Measurements from ENCODE around the gene NPAS4. TPM values are rescaled to one million over a fixed set of nuclear protein-coding genes. Genes with fewer than 3 reads are reported as not detected.

Gene NPAS4
- polyA plus RNA-seq, 1 experiment: 0.72 TPM

DNA sequence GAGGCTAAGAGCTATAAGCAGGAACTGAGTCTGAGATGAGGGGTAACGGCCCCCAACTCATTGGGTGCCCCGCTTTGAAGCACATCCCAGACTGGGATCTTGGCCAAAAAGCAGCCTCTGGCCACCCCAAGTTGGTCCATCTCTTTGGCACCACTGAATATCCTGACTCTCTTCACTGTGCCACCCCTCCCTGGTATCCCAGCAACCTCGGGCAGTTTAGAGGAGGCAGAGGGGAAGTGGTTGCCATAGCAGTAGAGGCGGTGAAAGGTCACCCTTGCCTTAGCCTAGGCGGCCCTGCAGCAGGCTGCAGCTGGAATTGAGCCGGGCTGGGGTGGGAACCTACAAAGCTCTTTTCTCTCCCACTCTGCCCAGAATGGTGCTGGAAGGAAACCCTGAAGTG, 46.9 kb downstream of the NPAS4 start:
- ChIA-PET POLR2A (no interaction called here), CTCF (interaction anchor here (1.3 to 2.8 kb wide), 4 partner anchors 11 to 60 kb away, joined by 3 to 18 read pairs (median 4); partner anchors contain the start of genes DPP3 and MRPL11)
- no peak for DNase-seq (ENCODE audit: low read depth)
- Histone ChIP-seq H3K4me3 (ENCODE audit: low read depth, low read length) (peak overlapping the region; percentile 72), H3K27me3 (ENCODE audit: control insufficient read depth, insufficient read depth, low read length) (no peaks in the 10 kb centered on the region; the same call in 1 of the 2 replicates), H3K36me3 (ENCODE audit: control insufficient read depth, insufficient read depth, low read length) (peaks cover 11% of the 10 kb centered on the region)
- TF ChIP-seq, protein P1, sequence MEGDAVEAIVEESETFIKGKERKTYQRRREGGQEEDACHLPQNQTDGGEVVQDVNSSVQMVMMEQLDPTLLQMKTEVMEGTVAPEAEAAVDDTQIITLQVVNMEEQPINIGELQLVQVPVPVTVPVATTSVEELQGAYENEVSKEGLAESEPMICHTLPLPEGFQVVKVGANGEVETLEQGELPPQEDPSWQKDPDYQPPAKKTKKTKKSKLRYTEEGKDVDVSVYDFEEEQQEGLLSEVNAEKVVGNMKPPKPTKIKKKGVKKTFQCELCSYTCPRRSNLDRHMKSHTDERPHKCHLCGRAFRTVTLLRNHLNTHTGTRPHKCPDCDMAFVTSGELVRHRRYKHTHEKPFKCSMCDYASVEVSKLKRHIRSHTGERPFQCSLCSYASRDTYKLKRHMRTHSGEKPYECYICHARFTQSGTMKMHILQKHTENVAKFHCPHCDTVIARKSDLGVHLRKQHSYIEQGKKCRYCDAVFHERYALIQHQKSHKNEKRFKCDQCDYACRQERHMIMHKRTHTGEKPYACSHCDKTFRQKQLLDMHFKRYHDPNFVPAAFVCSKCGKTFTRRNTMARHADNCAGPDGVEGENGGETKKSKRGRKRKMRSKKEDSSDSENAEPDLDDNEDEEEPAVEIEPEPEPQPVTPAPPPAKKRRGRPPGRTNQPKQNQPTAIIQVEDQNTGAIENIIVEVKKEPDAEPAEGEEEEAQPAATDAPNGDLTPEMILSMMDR (IDR thresholded peaks at IDR 0.05; ENCODE audit: insufficient read depth, low read depth, low read length): no peak

DNA sequence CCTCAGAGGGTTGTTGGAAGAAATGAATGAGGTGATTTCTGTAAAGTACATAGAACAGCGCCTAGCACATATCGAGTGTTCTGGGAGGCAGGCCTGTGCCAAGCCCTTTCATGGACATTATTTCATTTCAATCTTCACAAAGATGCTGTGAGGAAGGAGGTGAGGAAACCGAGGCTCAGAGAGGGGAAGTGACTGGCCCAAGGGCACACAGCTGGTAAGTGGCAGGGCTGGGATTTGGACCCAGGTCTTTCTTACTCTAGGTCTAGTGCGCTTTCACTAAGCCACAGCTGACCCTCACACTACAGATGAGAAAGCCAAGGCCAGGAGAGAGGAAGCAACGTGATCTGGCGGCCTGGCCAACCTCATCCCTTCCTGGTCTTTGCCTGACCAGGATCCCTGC, 47.9 kb downstream of the NPAS4 start:
- POLR2A ChIA-PET: no interaction called here
- TF ChIP-seq, protein P1 (IDR thresholded peaks at IDR 0.05; ENCODE audit: insufficient read depth, low read depth, low read length): no peak
- CTCF ChIA-PET: interaction anchor here (0.6 to 3.5 kb wide), 7 partner anchors 10 to 51 kb away, joined by 3 to 18 read pairs (median 4); partner anchors contain the start of genes DPP3 and MRPL11
- Histone ChIP-seq H3K36me3 (ENCODE audit: control insufficient read depth, insufficient read depth, low read length) (peaks cover 12% of the 10 kb centered on the region), H3K4me3 (ENCODE audit: low read depth, low read length) (no peak overlapping the region), H3K27me3 (ENCODE audit: control insufficient read depth, insufficient read depth, low read length) (no peaks in the 10 kb centered on the region; the same call in 1 of the 2 replicates)
- no peak for DNase-seq (ENCODE audit: low read depth)

DNA sequence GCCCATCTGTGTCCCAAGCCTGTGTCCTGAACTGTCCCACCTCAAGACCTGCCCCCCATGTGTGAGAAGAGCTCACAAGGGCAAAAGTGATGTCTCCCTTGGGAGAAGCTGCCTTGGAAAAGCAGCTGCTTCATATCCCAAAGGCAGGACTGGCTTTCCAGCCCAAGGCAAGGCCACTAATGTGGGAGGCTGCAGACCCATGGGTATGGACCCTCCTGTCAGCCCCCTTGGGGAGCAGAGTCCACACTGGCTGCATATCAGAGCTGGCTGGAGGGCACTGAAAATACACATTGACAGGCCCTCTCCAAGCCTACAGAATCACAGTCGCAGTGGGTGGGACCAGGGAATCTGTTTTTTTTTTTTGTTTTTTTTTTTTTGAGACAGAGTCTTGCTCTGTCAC, 48.6 kb downstream of the NPAS4 start:
- POLR2A ChIA-PET: no interaction called here
- TF ChIP-seq, protein P1 (IDR thresholded peaks at IDR 0.05; ENCODE audit: insufficient read depth, low read depth, low read length): no peak
- no peak overlapping the region for H3K4me3 ChIP-seq (ENCODE audit: low read depth, low read length)
- no peaks in the 10 kb centered on the region; the same call in 1 of the 2 replicates for H3K27me3 ChIP-seq (ENCODE audit: control insufficient read depth, insufficient read depth, low read length)
- peaks cover 16% of the 10 kb centered on the region for H3K36me3 ChIP-seq (ENCODE audit: control insufficient read depth, insufficient read depth, low read length)
- DNase-seq (ENCODE audit: low read depth): no peak
- CTCF ChIA-PET: interaction anchor here (0.6 to 3.5 kb wide), 5 partner anchors 10 to 93 kb away, joined by 3 to 16 read pairs (median 4); partner anchors contain the start of genes DPP3 and MRPL11

DNA sequence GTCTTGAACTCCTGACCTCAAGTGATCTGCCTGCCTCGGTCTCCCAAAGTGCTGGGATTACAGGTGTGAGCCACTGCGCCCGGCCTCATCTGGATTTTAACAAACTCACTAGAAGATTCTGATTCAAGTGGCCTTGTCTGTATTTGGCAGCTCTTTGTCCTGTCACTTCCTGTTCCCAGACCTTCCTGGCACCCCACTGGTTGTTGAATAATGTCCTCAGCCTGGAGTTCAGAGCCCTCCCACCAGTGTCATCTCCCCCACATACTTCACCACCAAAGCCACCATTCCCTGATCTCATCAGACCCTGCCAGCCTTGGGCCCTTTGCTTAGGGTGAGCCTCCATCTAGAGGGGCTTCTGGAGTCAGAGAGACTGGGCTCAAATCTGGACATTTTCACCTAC, 49.2 kb downstream of the NPAS4 start:
- TF ChIP-seq, protein P1 (IDR thresholded peaks at IDR 0.05; ENCODE audit: insufficient read depth, low read depth, low read length): no peak
- no peak for DNase-seq (ENCODE audit: low read depth)
- H3K4me3 ChIP-seq (ENCODE audit: low read depth, low read length): no peak overlapping the region
- ChIA-PET CTCF (interaction anchor here (1.1 to 3.5 kb wide), 4 partner anchors 10 to 61 kb away, joined by 4 to 16 read pairs (median 5); partner anchors contain the start of genes DPP3 and MRPL11), POLR2A (interaction anchor here (0.6 kb wide), 1 partner anchor 42 kb away, joined by 8 read pairs; no protein-coding TSS in a partner anchor)
- H3K27me3 ChIP-seq (ENCODE audit: control insufficient read depth, insufficient read depth, low read length): no peaks in the 10 kb centered on the region; the same call in 1 of the 2 replicates
- H3K36me3 ChIP-seq (ENCODE audit: control insufficient read depth, insufficient read depth, low read length): peaks cover 16% of the 10 kb centered on the region

DNA sequence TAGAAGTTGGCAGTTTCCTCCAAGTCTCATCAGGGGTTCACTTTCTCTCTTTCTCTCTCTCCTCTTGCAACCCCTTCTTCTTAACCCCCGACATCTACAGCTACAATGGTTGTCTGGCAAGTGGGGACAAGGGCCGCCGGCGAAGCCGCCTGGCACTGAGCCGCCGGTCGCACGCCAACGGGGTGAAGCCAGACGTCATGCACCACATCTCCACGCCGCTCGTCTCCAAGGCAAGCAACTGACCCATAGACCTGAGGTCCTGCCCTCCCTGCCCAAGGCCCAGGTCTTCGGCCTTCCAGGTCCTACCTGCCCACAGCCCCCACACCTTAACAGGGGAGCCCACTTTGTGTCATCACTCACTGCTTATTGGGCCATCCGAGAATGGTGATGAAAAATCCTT, 50.3 kb downstream of the NPAS4 start:
- H3K27me3 ChIP-seq (ENCODE audit: control insufficient read depth, insufficient read depth, low read length): no peaks in the 10 kb centered on the region
- POLR2A ChIA-PET: no interaction called here
- CTCF ChIA-PET: interaction anchor here (2.0 to 3.5 kb wide), 2 partner anchors 9 to 62 kb away, joined by 6 to 16 read pairs; partner anchors contain the start of gene DPP3
- no peak overlapping the region for H3K4me3 ChIP-seq (ENCODE audit: low read depth, low read length)
- DNase-seq (ENCODE audit: low read depth): no peak
- TF ChIP-seq, protein P1 (IDR thresholded peaks at IDR 0.05; ENCODE audit: insufficient read depth, low read depth, low read length): no peak
- peaks cover 16% of the 10 kb centered on the region for H3K36me3 ChIP-seq (ENCODE audit: control insufficient read depth, insufficient read depth, low read length)

All from BJ (cell line).